GM12878 (cell line): ENCODE data around the gene LRRC8B. TPM values are rescaled to one million over a fixed set of nuclear protein-coding genes. Genes with fewer than 3 reads are reported as not detected.

Experiments
- ASH2L ChIP-seq: fragments of 300-600, 200-600 bp; sonication (generic); IDR thresholded peaks from 2 replicates; pipeline ENCODE4 v1.6.1; 2017; ENCODE audit warnings: low read depth, mild to moderate bottlenecking, borderline replicate concordance
- HDAC2 ChIP-seq: fragments of 200-600 bp; sonication (generic); IDR thresholded peaks from 2 replicates; pipeline ENCODE4 v1.6.1; 2017
- MEF2A ChIP-seq: IDR thresholded peaks from 2 replicates; pipeline ENCODE4 v1.6.1; 2011; ENCODE audit warnings: low read depth, mild to moderate bottlenecking, low read length, moderate library complexity; ENCODE audit not compliant: insufficient read depth
- NR2C2 ChIP-seq: IDR thresholded peaks from 2 replicates; pipeline ENCODE4 v1.6.1; 2011; ENCODE audit warnings: borderline replicate concordance, low read depth; ENCODE audit not compliant: control insufficient read depth, insufficient read length
- NR2F1 ChIP-seq: fragments of 450-650 bp; conservative IDR thresholded peaks from 2 replicates; pipeline ENCODE4 v1.6.1; 2017; ENCODE audit warnings: mild to moderate bottlenecking
- PRDM15 ChIP-seq: fragments of 450-650 bp; formaldehyde crosslinking; IDR thresholded peaks from 2 replicates; pipeline ENCODE4 v1.4.0; 2020; ENCODE audit warnings: mild to moderate bottlenecking, moderate library complexity
- RBBP5 ChIP-seq: fragments of 200-600 bp; sonication (generic); conservative IDR thresholded peaks from 2 replicates; pipeline ENCODE4 v1.6.1; 2016
- USF2 ChIP-seq: IDR thresholded peaks from 2 replicates; pipeline ENCODE4 v1.6.1; 2011; ENCODE audit warnings: low read depth, low read length, improper control_type of control experiment, borderline replicate concordance
- ZBTB11 ChIP-seq: fragments of 450-650 bp; formaldehyde crosslinking; IDR thresholded peaks from 2 replicates; pipeline ENCODE4 v1.5.0; 2022; ENCODE audit warnings: mild to moderate bottlenecking, missing genetic modification characterization
- polyA plus RNA-seq, 11 experiments: library from polyadenylated mRNA; depleted of rRNA in 4 of 11; unstranded in 6 of 11; stranded (reverse) in 5 of 11; fragments of >200 nt; fragmentation: Nextera tagmentation in 4 of 11; fragmentation: Illumina TruSeq in 1 of 11; extraction: Ambion mirVana in 4 of 11; extraction: Trizol in 1 of 11; gene quantifications; 1 replicate in 1 of 11; 2 replicates in 10 of 11; pipeline versions ENCODE4 v1.2.1 to v1.2.3, GENCODE V29; 2011 to 2016; ENCODE audit warnings: inconsistent platforms in 2 of 11, missing spikeins in 2 of 11, low read depth in 1 of 11
- total RNA-seq, 4 experiments: library from RNA; depleted of rRNA in 3 of 4; stranded (reverse); fragments of >200 nt in 3 of 4; fragmentation: Illumina TruSeq in 1 of 4; extraction: Trizol in 1 of 4; gene quantifications; 2 replicates each; pipeline versions ENCODE4 v1.2.1 to v1.2.3, GENCODE V29; 2013 to 2021

The LRRC8B gene
- total and polyA plus RNA-seq, 10 of the 15 experiments (the other 5 are each of a cell fraction or from before 2014, with no cell fraction given): 1.3 to 9.2 (median 5.4) TPM

- no peak for TF ChIP-seq ZBTB11
- no peak for TF ChIP-seq MEF2A
- TF ChIP-seq USF2: no peak
- TF ChIP-seq PRDM15 (CRISPR knock-in tag): no peak
- TF ChIP-seq HDAC2: no peak
- TF ChIP-seq ASH2L: no peak
- no peak for TF ChIP-seq RBBP5
- no peak for TF ChIP-seq NR2C2
- 0 out of 2 replicates have a peak, but pooled peaks have one; percentile 41 for TF ChIP-seq NR2F1
These were observed 3.2 kb downstream of the LRRC8B start (continued) for GRCh38 chr1:89527750-89528381.
